Gastrocnemius medialis (tissue), 4 donors: ENCODE results near the gene GRAP.
"Not testable (repeated sequence)": the region's sequence is repeated elsewhere in the genome, so short reads cannot be mapped to it uniquely, and the experiment has no call there.

ENCODE experiments used
- POLR2A ChIP-seq, 2 donors: fragments of 450-650 bp; IDR thresholded peaks; one replicate each; pipeline ENCODE4 v1.6.1; 2017; ENCODE audit warnings: antibody characterized with exemption in 2 of 2, mild to moderate bottlenecking in 2 of 2, moderate library complexity in 2 of 2
- TF ChIP-seq, protein P1 (sequence below), 5 experiments: fragments of 450-650 bp in 3 of 5; fragments of 200-600 bp in 2 of 5; sonication (generic) in 2 of 5; IDR thresholded peaks in 4 of 5; conservative IDR thresholded peaks in 1 of 5; 1 replicate in 4 of 5; 2 replicates in 1 of 5; pipeline ENCODE4 v1.5.1; 2016 to 2019; ENCODE audit warnings: antibody characterized with exemption in 5 of 5, mild to moderate bottlenecking in 3 of 5, moderate library complexity in 3 of 5

- TF ChIP-seq, protein P1, sequence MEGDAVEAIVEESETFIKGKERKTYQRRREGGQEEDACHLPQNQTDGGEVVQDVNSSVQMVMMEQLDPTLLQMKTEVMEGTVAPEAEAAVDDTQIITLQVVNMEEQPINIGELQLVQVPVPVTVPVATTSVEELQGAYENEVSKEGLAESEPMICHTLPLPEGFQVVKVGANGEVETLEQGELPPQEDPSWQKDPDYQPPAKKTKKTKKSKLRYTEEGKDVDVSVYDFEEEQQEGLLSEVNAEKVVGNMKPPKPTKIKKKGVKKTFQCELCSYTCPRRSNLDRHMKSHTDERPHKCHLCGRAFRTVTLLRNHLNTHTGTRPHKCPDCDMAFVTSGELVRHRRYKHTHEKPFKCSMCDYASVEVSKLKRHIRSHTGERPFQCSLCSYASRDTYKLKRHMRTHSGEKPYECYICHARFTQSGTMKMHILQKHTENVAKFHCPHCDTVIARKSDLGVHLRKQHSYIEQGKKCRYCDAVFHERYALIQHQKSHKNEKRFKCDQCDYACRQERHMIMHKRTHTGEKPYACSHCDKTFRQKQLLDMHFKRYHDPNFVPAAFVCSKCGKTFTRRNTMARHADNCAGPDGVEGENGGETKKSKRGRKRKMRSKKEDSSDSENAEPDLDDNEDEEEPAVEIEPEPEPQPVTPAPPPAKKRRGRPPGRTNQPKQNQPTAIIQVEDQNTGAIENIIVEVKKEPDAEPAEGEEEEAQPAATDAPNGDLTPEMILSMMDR (IDR thresholded peaks at IDR 0.05 in 4 of 5, conservative IDR thresholded peaks at IDR 0.05 in 1 of 5) = not testable (repeated sequence)
- not testable (repeated sequence) for TF ChIP-seq POLR2A (IDR thresholded peaks at IDR 0.05)
Observed at GRCh38 chr17:19062718-19063325, 16.1 kb upstream of the GRAP start.
